Hepatocyte (in vitro differentiated cells): ENCODE measurements around the gene CUL9. TPM values are rescaled to one million over a fixed set of nuclear protein-coding genes. Genes with fewer than 3 reads are reported as not detected.
A peak's percentile ranks its signal among the peaks of the same experiment; 100 is the strongest.

Experiments used
- DNase-seq: peaks from one replicate; pipeline ENCODE4 v3.0.0-alpha.2; 2016; ENCODE audit warnings: low spot score
- H2AFZ ChIP-seq: fragments of 200-600 bp; sonication (generic); 2 replicates; pipeline ENCODE4 v1.6.0; 2016; ENCODE audit warnings: antibody characterized with exemption, mild to moderate bottlenecking
- H3K27ac ChIP-seq: fragments of 200-600 bp; sonication (generic); 2 replicates; pipeline ENCODE4 v1.5.1; 2016; ENCODE audit warnings: mild to moderate bottlenecking
- H3K27me3 ChIP-seq: fragments of 200-600 bp; sonication (generic); 2 replicates; pipeline ENCODE4 v1.6.1; 2016
- H3K36me3 ChIP-seq: fragments of 200-600 bp; sonication (generic); replicated peaks from 2 replicates; pipeline ENCODE4 v1.5.1; 2016; ENCODE audit warnings: low read depth; ENCODE audit not compliant: insufficient read depth
- H3K4me1 ChIP-seq: fragments of 200-600 bp; sonication (generic); 2 replicates; pipeline ENCODE4 v1.5.1; 2016; ENCODE audit warnings: mild to moderate bottlenecking, moderate library complexity; ENCODE audit not compliant: insufficient read depth
- H3K4me2 ChIP-seq: fragments of 200-600 bp; sonication (generic); 2 replicates; pipeline ENCODE4 v1.6.0; 2016
- H3K4me3 ChIP-seq: fragments of 200-600 bp; sonication (generic); 2 replicates; pipeline ENCODE4 v1.5.1; 2016; ENCODE audit warnings: mild to moderate bottlenecking
- H3K79me2 ChIP-seq: fragments of 200-600 bp; sonication (generic); 2 replicates; pipeline ENCODE4 v1.6.0; 2017; ENCODE audit warnings: mild to moderate bottlenecking
- H3K9me2 ChIP-seq: fragments of 200-600 bp; sonication (generic); replicated peaks from 2 replicates; pipeline ENCODE4 v1.6.0; 2017; ENCODE audit warnings: mild to moderate bottlenecking; ENCODE audit not compliant: insufficient read depth
- H3K9me3 ChIP-seq: fragments of 200-600 bp; sonication (generic); 2 replicates; pipeline ENCODE4 v1.5.1; 2016; ENCODE audit warnings: low read depth, mild to moderate bottlenecking
- H4K20me1 ChIP-seq: fragments of 200-600 bp; sonication (generic); 2 replicates; pipeline ENCODE4 v1.6.0; 2016; ENCODE audit warnings: mild to moderate bottlenecking; ENCODE audit not compliant: insufficient read depth, poor library complexity, severe bottlenecking
- CTCF ChIP-seq: fragments of 200-600 bp; sonication (generic); IDR thresholded peaks from 2 replicates; pipeline ENCODE4 v1.5.1; 2016; ENCODE audit warnings: antibody characterized with exemption, mild to moderate bottlenecking; ENCODE audit not compliant: poor library complexity
- EZH2 ChIP-seq: fragments of 200-600 bp; sonication (generic); IDR thresholded peaks from 2 replicates; pipeline ENCODE4 v1.6.1; 2016; ENCODE audit warnings: antibody characterized with exemption, mild to moderate bottlenecking, borderline replicate concordance
- EZH2phosphoT487 ChIP-seq: fragments of 200-600 bp; sonication (generic); IDR thresholded peaks from one replicate; pipeline ENCODE4 v1.6.1; 2018; ENCODE audit warnings: antibody characterized with exemption, mild to moderate bottlenecking, low read depth, moderate library complexity; ENCODE audit not compliant: unreplicated experiment, severe bottlenecking
- WGBS: methylation state at CpG from one replicate; pipeline ENCODE4 v1.1.6; 2016; ENCODE audit warnings: low lambda C conversion rate; ENCODE audit errors: missing lambda C conversion rate; 5-methylcytosine and 5-hydroxymethylcytosine counted together
- polyA plus RNA-seq: library from polyadenylated mRNA; unstranded; fragments of >200 nt; fragmentation: Nextera tagmentation; extraction: Ambion mirVana; gene quantifications from 2 replicates; pipeline ENCODE4 v1.2.1, GENCODE V29; 2016
- total RNA-seq: library from RNA; depleted of rRNA; stranded (reverse); fragments of >200 nt; gene quantifications from 2 replicates; pipeline ENCODE4 v1.2.3, GENCODE V29; 2014

The CUL9 gene
- total and polyA plus RNA-seq, 2 experiments from 2014 or later, result 20.1 to 26.2 TPM

- H3K27me3 ChIP-seq, result no peaks in the 10 kb centered on the region
- TF ChIP-seq EZH2phosphoT487, result no peak
- TF ChIP-seq CTCF, result no peak
- TF ChIP-seq EZH2, result no peak
- H3K4me3 ChIP-seq, result no peak overlapping the region
- DNase-seq, result no peak
- no peaks in the 10 kb centered on the region for H3K9me2 ChIP-seq
- no peaks in the 10 kb centered on the region for H3K9me3 ChIP-seq
- peak overlapping the region; percentile 83 for H3K27ac ChIP-seq
- WGBS, result 87% methylated on average over 14 of the region's 14 CpGs
- H4K20me1 ChIP-seq, result no peaks in the 10 kb centered on the region
- no peak overlapping the region for H2AFZ ChIP-seq
- no peak overlapping the region for H3K4me2 ChIP-seq
- no peaks in the 10 kb centered on the region for H3K36me3 ChIP-seq
- H3K79me2 ChIP-seq, result no peaks in the 10 kb centered on the region
- peaks cover 10% of the 10 kb centered on the region for H3K4me1 ChIP-seq
These were observed 39.9 kb upstream of the CUL9 start for GRCh38 chr6:43142101-43142500.

- no peaks in the 10 kb centered on the region for H3K9me2 ChIP-seq
- H3K27me3 ChIP-seq, result no peaks in the 10 kb centered on the region
- H3K9me3 ChIP-seq, result no peaks in the 10 kb centered on the region
- no peak overlapping the region for H3K4me3 ChIP-seq
- H4K20me1 ChIP-seq, result no peaks in the 10 kb centered on the region
- WGBS, result 8% methylated on average over 24 of the region's 25 CpGs
- H2AFZ ChIP-seq, result no peak overlapping the region
- peak; percentile 96 for DNase-seq
- H3K79me2 ChIP-seq, result no peaks in the 10 kb centered on the region
- peaks cover 10% of the 10 kb centered on the region for H3K4me1 ChIP-seq
- no peak for TF ChIP-seq EZH2
- TF ChIP-seq EZH2phosphoT487, result no peak
- peak; percentile 98 for TF ChIP-seq CTCF
- peak overlapping the region; percentile 67 for H3K4me2 ChIP-seq
- H3K36me3 ChIP-seq, result no peaks in the 10 kb centered on the region
- H3K27ac ChIP-seq, result peak overlapping the region; percentile 83
These were observed 38.5 kb upstream of the CUL9 start for GRCh38 chr6:43143235-43144128.

GRCh38 chr6:43144879-43145278, 37.1 kb upstream of the CUL9 start:
- peaks cover 10% of the 10 kb centered on the region for H3K4me1 ChIP-seq
- no peaks in the 10 kb centered on the region for H3K9me3 ChIP-seq
- no peak overlapping the region for H2AFZ ChIP-seq
- H3K4me3 ChIP-seq, result no peak overlapping the region
- H3K4me2 ChIP-seq, result no peak overlapping the region
- H3K36me3 ChIP-seq, result no peaks in the 10 kb centered on the region
- H3K27me3 ChIP-seq, result no peaks in the 10 kb centered on the region
- TF ChIP-seq EZH2 (no peak), CTCF (no peak), EZH2phosphoT487 (no peak)
- DNase-seq, result no peak
- H3K9me2 ChIP-seq, result no peaks in the 10 kb centered on the region
- 83% methylated on average over 6 of the region's 6 CpGs for WGBS
- H4K20me1 ChIP-seq, result no peaks in the 10 kb centered on the region
- no peak overlapping the region for H3K27ac ChIP-seq
- H3K79me2 ChIP-seq, result no peaks in the 10 kb centered on the region
